Trophoblast cell (in vitro differentiated cells and primary cell): Measurements from ENCODE around the gene KLHL30.

Experiments used
- DNase-seq, 2 donors: peaks; one replicate each; pipeline ENCODE4 v3.0.0-alpha.2; 2016
- H2AFZ ChIP-seq: 2 replicates; pipeline ENCODE4 v1.6.1; 2013; ENCODE audit warnings: low read length, moderate library complexity, mild to moderate bottlenecking; ENCODE audit not compliant: insufficient read depth, poor library complexity
- H2AK5ac ChIP-seq: 2 replicates; pipeline ENCODE4 v1.6.1; 2013; ENCODE audit warnings: mild to moderate bottlenecking, low read length
- H2BK120ac ChIP-seq: 2 replicates; pipeline ENCODE4 v1.6.1; 2013; ENCODE audit warnings: low read length, mild to moderate bottlenecking, moderate library complexity; ENCODE audit not compliant: insufficient read depth, poor library complexity
- H2BK12ac ChIP-seq: 2 replicates; pipeline ENCODE4 v1.6.1; 2013; ENCODE audit warnings: mild to moderate bottlenecking, low read length, moderate library complexity
- H2BK5ac ChIP-seq: 2 replicates; pipeline ENCODE4 v1.6.1; 2013; ENCODE audit warnings: low read length, low read depth, moderate library complexity, mild to moderate bottlenecking; ENCODE audit not compliant: poor library complexity
- H3K14ac ChIP-seq: 2 replicates; pipeline ENCODE4 v1.6.1; 2013; ENCODE audit warnings: mild to moderate bottlenecking, low read length
- H3K18ac ChIP-seq: 2 replicates; pipeline ENCODE4 v1.6.1; 2013; ENCODE audit warnings: mild to moderate bottlenecking, low read length
- H3K23ac ChIP-seq: 2 replicates; pipeline ENCODE4 v1.6.1; 2013; ENCODE audit warnings: low read length
- H3K27ac ChIP-seq: 2 replicates; pipeline ENCODE4 v1.5.1; 2013; ENCODE audit warnings: low read depth, mild to moderate bottlenecking, inconsistent platforms, low read length, moderate library complexity
- H3K27me3 ChIP-seq: 2 replicates; pipeline ENCODE4 v1.6.1; 2013; ENCODE audit warnings: inconsistent platforms, mild to moderate bottlenecking, low read length, moderate library complexity; ENCODE audit not compliant: insufficient read depth
- H3K36me3 ChIP-seq, 2 experiments: 1 replicate in 1 of 2; 2 replicates in 1 of 2; pipeline ENCODE4 v1.6.1; 2013; ENCODE audit warnings: low read length in 2 of 2, mild to moderate bottlenecking in 2 of 2, moderate library complexity in 1 of 2; ENCODE audit not compliant: insufficient read depth in 2 of 2, control insufficient read depth in 1 of 2
- H3K4ac ChIP-seq: 2 replicates; pipeline ENCODE4 v1.6.1; 2013; ENCODE audit warnings: low read depth, mild to moderate bottlenecking, low read length, moderate library complexity
- H3K4me1 ChIP-seq, 2 experiments: 1 replicate in 1 of 2; 2 replicates in 1 of 2; pipeline ENCODE4 v1.6.1; 2013; ENCODE audit warnings: low read length in 2 of 2, mild to moderate bottlenecking in 2 of 2, moderate library complexity in 1 of 2; ENCODE audit not compliant: insufficient read depth in 2 of 2, control insufficient read depth in 1 of 2
- H3K4me2 ChIP-seq: 2 replicates; pipeline ENCODE4 v1.6.1; 2013; ENCODE audit warnings: inconsistent platforms, mild to moderate bottlenecking, low read length, moderate library complexity
- H3K4me3 ChIP-seq: 2 replicates; pipeline ENCODE4 v1.5.1; 2013; ENCODE audit warnings: mild to moderate bottlenecking, low read depth, low read length, inconsistent platforms
- H3K79me1 ChIP-seq: one replicate; pipeline ENCODE4 v1.6.1; 2013; ENCODE audit warnings: low read length
- H3K79me2 ChIP-seq: 2 replicates; pipeline ENCODE4 v1.6.1; 2013; ENCODE audit warnings: low read length, mild to moderate bottlenecking; ENCODE audit not compliant: control insufficient read depth, insufficient read depth, poor library complexity
- H3K9ac ChIP-seq: 2 replicates; pipeline ENCODE4 v1.6.1; 2013; ENCODE audit warnings: mild to moderate bottlenecking, low read length
- H3K9me3 ChIP-seq: 2 replicates; pipeline ENCODE4 v1.6.1; 2013; ENCODE audit warnings: low read depth, mild to moderate bottlenecking, control low read depth, inconsistent platforms, low read length; ENCODE audit not compliant: insufficient read depth
- H4K12ac ChIP-seq: 2 replicates; pipeline ENCODE4 v1.6.1; 2013; ENCODE audit warnings: low read depth, mild to moderate bottlenecking, low read length, moderate library complexity
- H4K8ac ChIP-seq: 2 replicates; pipeline ENCODE4 v1.6.1; 2013; ENCODE audit warnings: low read depth, mild to moderate bottlenecking, low read length, moderate library complexity
- H4K91ac ChIP-seq: one replicate; pipeline ENCODE4 v1.6.1; 2013; ENCODE audit warnings: low read depth, mild to moderate bottlenecking, low read length, moderate library complexity
- WGBS: extraction: QIAGEN DNeasy Blood & Tissue Kit; methylation state at CpG from one replicate; pipeline ENCODE4 v1.1.7; 2013; ENCODE audit warnings: missing lambda C conversion rate; ENCODE audit not compliant: insufficient read length, insufficient coverage; ENCODE audit errors: extremely low coverage; 5-methylcytosine and 5-hydroxymethylcytosine counted together

The KLHL30 gene

GRCh38 chr2:238155761-238156694 is 17.6 kb downstream of the KLHL30 start:
- DNase-seq, result no peak
- no peak overlapping the region for H2AK5ac ChIP-seq
- H3K79me1 ChIP-seq, result no peaks in the 10 kb centered on the region
- WGBS, result no CpG with 5 or more reads among the region's 18 CpGs
- no peak overlapping the region for H3K4ac ChIP-seq
- peaks cover 17% of the 10 kb centered on the region for H3K27me3 ChIP-seq
- no peak overlapping the region for H4K91ac ChIP-seq
- no peak overlapping the region for H2BK5ac ChIP-seq
- no peak overlapping the region for H3K9ac ChIP-seq
- no peaks in the 10 kb centered on the region for H3K36me3 ChIP-seq
- H4K8ac ChIP-seq, result no peak overlapping the region
- no peak overlapping the region for H2AFZ ChIP-seq
- H3K4me2 ChIP-seq, result no peak overlapping the region
- no peak overlapping the region for H2BK120ac ChIP-seq
- H3K4me3 ChIP-seq, result no peak overlapping the region
- no peak overlapping the region for H4K12ac ChIP-seq
- H3K79me2 ChIP-seq, result no peaks in the 10 kb centered on the region
- H3K4me1 ChIP-seq, result peaks cover 1 to 2% of the 10 kb centered on the region in 2 experiments
- H2BK12ac ChIP-seq, result no peak overlapping the region
- no peak overlapping the region for H3K18ac ChIP-seq
- H3K9me3 ChIP-seq, result peaks cover 6% of the 10 kb centered on the region
- no peak overlapping the region for H3K27ac ChIP-seq
- no peak overlapping the region for H3K23ac ChIP-seq
- H3K14ac ChIP-seq, result no peak overlapping the region

- DNase-seq, result no peak
- H4K12ac ChIP-seq, result no peak overlapping the region
- H3K4me3 ChIP-seq, result no peak overlapping the region
- H3K4ac ChIP-seq, result no peak overlapping the region
- no peak overlapping the region for H2AK5ac ChIP-seq
- no peak overlapping the region for H3K9ac ChIP-seq
- H3K27me3 ChIP-seq, result peaks cover 20% of the 10 kb centered on the region
- H3K27ac ChIP-seq, result no peak overlapping the region
- H3K4me1 ChIP-seq, result peaks cover 1 to 2% of the 10 kb centered on the region in 2 experiments
- H2BK12ac ChIP-seq, result no peak overlapping the region
- no peak overlapping the region for H3K18ac ChIP-seq
- no peak overlapping the region for H3K14ac ChIP-seq
- no peak overlapping the region for H2BK120ac ChIP-seq
- H3K9me3 ChIP-seq, result peaks cover 6% of the 10 kb centered on the region
- H3K79me1 ChIP-seq, result no peaks in the 10 kb centered on the region
- no peak overlapping the region for H2AFZ ChIP-seq
- no peaks in the 10 kb centered on the region for H3K79me2 ChIP-seq
- no peaks in the 10 kb centered on the region for H3K36me3 ChIP-seq
- H3K23ac ChIP-seq, result no peak overlapping the region
- H4K91ac ChIP-seq, result no peak overlapping the region
- no peak overlapping the region for H2BK5ac ChIP-seq
- H4K8ac ChIP-seq, result no peak overlapping the region
- no CpG with 5 or more reads among the region's 14 CpGs for WGBS
- H3K4me2 ChIP-seq, result no peak overlapping the region
These were observed 19.1 kb downstream of the KLHL30 start for GRCh38 chr2:238157506-238158017.

- no peak overlapping the region for H3K18ac ChIP-seq
- H2BK12ac ChIP-seq, result no peak overlapping the region
- H4K12ac ChIP-seq, result no peak overlapping the region
- H3K14ac ChIP-seq, result no peak overlapping the region
- H3K9me3 ChIP-seq, result peaks cover 6% of the 10 kb centered on the region
- WGBS, result no CpG with 5 or more reads among the region's 21 CpGs
- peaks cover 1 to 2% of the 10 kb centered on the region in 2 experiments for H3K4me1 ChIP-seq
- no peak overlapping the region for H3K4me2 ChIP-seq
- no peak overlapping the region for H2BK5ac ChIP-seq
- H2BK120ac ChIP-seq, result no peak overlapping the region
- no peak overlapping the region for H4K91ac ChIP-seq
- H2AFZ ChIP-seq, result no peak overlapping the region
- DNase-seq, result no peak
- H3K36me3 ChIP-seq, result no peaks in the 10 kb centered on the region
- no peak overlapping the region for H3K23ac ChIP-seq
- H3K27ac ChIP-seq, result no peak overlapping the region
- peaks cover 24% of the 10 kb centered on the region for H3K27me3 ChIP-seq
- no peaks in the 10 kb centered on the region for H3K79me2 ChIP-seq
- H3K79me1 ChIP-seq, result no peaks in the 10 kb centered on the region
- no peak overlapping the region for H2AK5ac ChIP-seq
- H4K8ac ChIP-seq, result no peak overlapping the region
- no peak overlapping the region for H3K4ac ChIP-seq
- H3K4me3 ChIP-seq, result no peak overlapping the region
- no peak overlapping the region for H3K9ac ChIP-seq
These were observed 19.6 kb downstream of the KLHL30 start for GRCh38 chr2:238158018-238158508.

- no peaks in the 10 kb centered on the region for H3K79me1 ChIP-seq
- H2BK12ac ChIP-seq, result no peak within 1 kb of the TSS
- no peak within 1 kb of the TSS for H3K18ac ChIP-seq
- H3K36me3 ChIP-seq, result no peaks in the 10 kb centered on the region
- H2AK5ac ChIP-seq, result no peak within 1 kb of the TSS
- no CpG with 5 or more reads among the region's 61 CpGs for whole genome bisulfite sequencing
- no peak within 1 kb of the TSS for H4K8ac ChIP-seq
- H3K4me2 ChIP-seq, result peak within 1 kb of the TSS; percentile 68
- H3K23ac ChIP-seq, result no peak within 1 kb of the TSS
- no peak within 1 kb of the TSS for H3K14ac ChIP-seq
- H3K27ac ChIP-seq, result no peak within 1 kb of the TSS
- no peak within 1 kb of the TSS for H3K9ac ChIP-seq
- H2AFZ ChIP-seq, result no peak within 1 kb of the TSS
- H3K27me3 ChIP-seq, result peaks cover 30% of the 10 kb centered on the region
- no peak within 1 kb of the TSS for H4K12ac ChIP-seq
- peaks cover 6% of the 10 kb centered on the region for H3K9me3 ChIP-seq
- peak in 1 of 2 donors; percentile 59 for DNase-seq
- H3K4me1 ChIP-seq, result peaks cover 1 to 2% of the 10 kb centered on the region in 2 experiments
- H4K91ac ChIP-seq, result no peak within 1 kb of the TSS
- H3K4ac ChIP-seq, result no peak within 1 kb of the TSS
- no peak within 1 kb of the TSS for H2BK120ac ChIP-seq
- H2BK5ac ChIP-seq, result no peak within 1 kb of the TSS
- no peaks in the 10 kb centered on the region for H3K79me2 ChIP-seq
- no peak within 1 kb of the TSS for H3K4me3 ChIP-seq
These were observed 20.1 kb downstream of the KLHL30 start, which contains the start of gene ERFE for GRCh38 chr2:238158509-238159070. TSS of gene ERFE (plus strand) at chr2:238158970. CDS start at chr2:238159008, 38 bp downstream.
